Activated naive CD4-positive, alpha-beta T cell treated with anti-CD3 and anti-CD28 coated beads, Interleukin-2, amount 50 U/mL, for 72 hours (primary cell): ENCODE results near the gene PUM2. TPM values are rescaled to one million over a fixed set of nuclear protein-coding genes. Genes with fewer than 3 reads are reported as not detected.
"Not testable (repeated sequence)": the region's sequence is repeated elsewhere in the genome, so short reads cannot be mapped to it uniquely, and the experiment has no call there.

Source experiments
- ATAC-seq, 2 donors: fragments of 150-1000 bp; cut with Tn5 transposase; 2 replicates each; pipeline ENCODE4 v1.10.0; 2021; ENCODE audit warnings: mild to moderate bottlenecking in 2 of 2, moderate library complexity in 2 of 2
- DNase-seq, 2 donors: peaks; one replicate each; pipeline ENCODE4 v3.0.0; 2021 to 2022; ENCODE audit warnings: low spot score in 2 of 2
- H3K27ac Mint-ChIP-seq, 2 donors: one replicate each; pipeline ENCODE4 v1.8.0; 2022; ENCODE audit warnings: mild to moderate bottlenecking in 2 of 2, mixed read lengths in 2 of 2
- H3K36me3 Mint-ChIP-seq, 2 donors: one replicate each; pipeline ENCODE4 v1.8.0; 2022; ENCODE audit warnings: mixed read lengths in 2 of 2
- H3K9me3 Mint-ChIP-seq, 2 donors: one replicate each; pipeline ENCODE4 v1.8.0; 2022; ENCODE audit warnings: mixed read lengths in 2 of 2
- total RNA-seq, 2 donors: library from RNA; stranded (reverse); gene quantifications; one replicate each; pipeline ENCODE4 v1.2.3, GENCODE V29; 2022

Gene PUM2
- total RNA-seq, 2 donors from 2014 or later, result 99.0 to 111 TPM

- no peak overlapping the region for H3K27ac Mint-ChIP-seq
- no peaks in the 10 kb centered on the region for H3K36me3 Mint-ChIP-seq
- ATAC-seq (no peak), DNase-seq (no peak)
- no peaks in the 10 kb centered on the region for H3K9me3 Mint-ChIP-seq
Measured at GRCh38 chr2:20377741-20378140, 27.1 kb upstream of the PUM2 start.

- ATAC-seq, H3K27ac Mint-ChIP-seq, DNase-seq, H3K36me3 Mint-ChIP-seq, H3K9me3 Mint-ChIP-seq: not testable (repeated sequence)
Measured at GRCh38 chr2:20374982-20375381, 24.3 kb upstream of the PUM2 start.

- H3K27ac Mint-ChIP-seq, result no peak overlapping the region
- DNase-seq (no peak), ATAC-seq (no peak)
- H3K36me3 Mint-ChIP-seq, result peaks cover 4 to 14% of the 10 kb centered on the region in 2 donors
- H3K9me3 Mint-ChIP-seq, result peaks cover 0 to 10% of the 10 kb centered on the region in 2 donors
Measured at GRCh38 chr2:20372896-20373640, 22.4 kb upstream of the PUM2 start.

GRCh38 chr2:20371323-20372025 is 20.8 kb upstream of the PUM2 start:
- H3K9me3 Mint-ChIP-seq, result peaks cover 0 to 19% of the 10 kb centered on the region in 2 donors
- H3K36me3 Mint-ChIP-seq, result peaks cover 4 to 29% of the 10 kb centered on the region in 2 donors
- no peak for DNase-seq
- ATAC-seq, result no peak
- H3K27ac Mint-ChIP-seq, result peak overlapping the region in 1 of 2 donors; percentile 25

GRCh38 chr2:20370191-20370590 is 19.5 kb upstream of the PUM2 start:
- Mint-ChIP-seq H3K27ac (no peak overlapping the region), H3K9me3 (peaks cover 0 to 19% of the 10 kb centered on the region in 2 donors), H3K36me3 (peaks cover 4 to 29% of the 10 kb centered on the region in 2 donors)
- ATAC-seq, result no peak
- no peak for DNase-seq

- Mint-ChIP-seq H3K36me3 (peaks cover 4 to 29% of the 10 kb centered on the region in 2 donors), H3K9me3 (peaks cover 0 to 19% of the 10 kb centered on the region in 2 donors), H3K27ac (no peak overlapping the region)
- DNase-seq (no peak), ATAC-seq (no peak)
Measured at GRCh38 chr2:20369366-20369765, 18.7 kb upstream of the PUM2 start.

GRCh38 chr2:20368706-20369105 is 18.1 kb upstream of the PUM2 start:
- no peak for DNase-seq
- Mint-ChIP-seq H3K36me3 (peaks cover 4 to 29% of the 10 kb centered on the region in 2 donors), H3K27ac (no peak overlapping the region), H3K9me3 (peaks cover 0 to 19% of the 10 kb centered on the region in 2 donors)
- no peak for ATAC-seq

- H3K9me3 Mint-ChIP-seq, result peaks cover 0 to 19% of the 10 kb centered on the region in 2 donors
- not testable (repeated sequence) for ATAC-seq, H3K27ac Mint-ChIP-seq, DNase-seq
- H3K36me3 Mint-ChIP-seq, result peaks cover 4 to 29% of the 10 kb centered on the region in 2 donors
Measured at GRCh38 chr2:20367929-20368328, 17.3 kb upstream of the PUM2 start.

- DNase-seq (no peak), ATAC-seq (peak; percentile 51 to 69)
- Mint-ChIP-seq H3K27ac (peak overlapping the region; percentile 47 to 61), H3K36me3 (peaks cover 4 to 29% of the 10 kb centered on the region in 2 donors), H3K9me3 (peaks cover 0 to 19% of the 10 kb centered on the region in 2 donors)
Measured at GRCh38 chr2:20366672-20367116, 16.1 kb upstream of the PUM2 start.

GRCh38 chr2:20365249-20365817 is 14.7 kb upstream of the PUM2 start:
- peak; percentile 85 to 92 for ATAC-seq
- H3K27ac Mint-ChIP-seq, result peak overlapping the region; percentile 46 to 61
- H3K9me3 Mint-ChIP-seq, result peaks cover 0 to 13% of the 10 kb centered on the region in 2 donors
- peaks cover 0 to 29% of the 10 kb centered on the region in 2 donors for H3K36me3 Mint-ChIP-seq
- peak in 1 of 2 donors; percentile 50 for DNase-seq

- ATAC-seq, result no peak
- peaks cover 0 to 13% of the 10 kb centered on the region in 2 donors for H3K9me3 Mint-ChIP-seq
Measured at GRCh38 chr2:20363578-20363977, 12.9 kb upstream of the PUM2 start.

GRCh38 chr2:20362701-20363435 is 12.2 kb upstream of the PUM2 start:
- Mint-ChIP-seq H3K27ac (no peak overlapping the region), H3K9me3 (peaks cover 0 to 9% of the 10 kb centered on the region in 2 donors), H3K36me3 (peaks cover 0 to 13% of the 10 kb centered on the region in 2 donors)
- DNase-seq, result no peak
- ATAC-seq, result no peak

More at GRCh38 chr2:20363578-20363977, 12.9 kb upstream of the PUM2 start:
- Mint-ChIP-seq H3K36me3 (peaks cover 0 to 20% of the 10 kb centered on the region in 2 donors), H3K27ac (peak overlapping the region in 1 of 2 donors; percentile 49)
- no peak for DNase-seq

- peaks cover 0 to 3% of the 10 kb centered on the region in 2 donors for H3K36me3 Mint-ChIP-seq
- DNase-seq (no peak), ATAC-seq (no peak)
- peak overlapping the region; percentile 11 to 77 for H3K27ac Mint-ChIP-seq
- H3K9me3 Mint-ChIP-seq, result peaks cover 0 to 2% of the 10 kb centered on the region in 2 donors
Measured at GRCh38 chr2:20361893-20362292, 11.2 kb upstream of the PUM2 start.

- ATAC-seq, result no peak
- no peak overlapping the region for H3K27ac Mint-ChIP-seq
- H3K36me3 Mint-ChIP-seq, result no peaks in the 10 kb centered on the region
Measured at GRCh38 chr2:20359096-20359495, 8.5 kb upstream of the PUM2 start.

GRCh38 chr2:20357638-20358389 is 7.2 kb upstream of the PUM2 start:
- H3K9me3 Mint-ChIP-seq, result no peaks in the 10 kb centered on the region
- H3K36me3 Mint-ChIP-seq, result no peaks in the 10 kb centered on the region
- H3K27ac Mint-ChIP-seq, result no peak overlapping the region
- no peak for ATAC-seq
- DNase-seq, result no peak

More at GRCh38 chr2:20359096-20359495, 8.5 kb upstream of the PUM2 start:
- DNase-seq, result no peak
- H3K9me3 Mint-ChIP-seq, result no peaks in the 10 kb centered on the region

GRCh38 chr2:20356042-20356441 is 5.4 kb upstream of the PUM2 start:
- Mint-ChIP-seq H3K27ac (no peak overlapping the region), H3K9me3 (no peaks in the 10 kb centered on the region), H3K36me3 (no peaks in the 10 kb centered on the region)
- DNase-seq, result no peak
- no peak for ATAC-seq
